GM11168 (cell line): ENCODE data around the gene NOTCH1.

Experiments
- in situ Hi-C: fragments of 300-500 bp; cut with MboI; formaldehyde crosslinking; loops from one replicate; pipeline ENCODE4 v1.12.0; 2022; ENCODE audit warnings: low sequenced_read_pairs; ENCODE audit not compliant: unreplicated experiment

The NOTCH1 gene

DNA sequence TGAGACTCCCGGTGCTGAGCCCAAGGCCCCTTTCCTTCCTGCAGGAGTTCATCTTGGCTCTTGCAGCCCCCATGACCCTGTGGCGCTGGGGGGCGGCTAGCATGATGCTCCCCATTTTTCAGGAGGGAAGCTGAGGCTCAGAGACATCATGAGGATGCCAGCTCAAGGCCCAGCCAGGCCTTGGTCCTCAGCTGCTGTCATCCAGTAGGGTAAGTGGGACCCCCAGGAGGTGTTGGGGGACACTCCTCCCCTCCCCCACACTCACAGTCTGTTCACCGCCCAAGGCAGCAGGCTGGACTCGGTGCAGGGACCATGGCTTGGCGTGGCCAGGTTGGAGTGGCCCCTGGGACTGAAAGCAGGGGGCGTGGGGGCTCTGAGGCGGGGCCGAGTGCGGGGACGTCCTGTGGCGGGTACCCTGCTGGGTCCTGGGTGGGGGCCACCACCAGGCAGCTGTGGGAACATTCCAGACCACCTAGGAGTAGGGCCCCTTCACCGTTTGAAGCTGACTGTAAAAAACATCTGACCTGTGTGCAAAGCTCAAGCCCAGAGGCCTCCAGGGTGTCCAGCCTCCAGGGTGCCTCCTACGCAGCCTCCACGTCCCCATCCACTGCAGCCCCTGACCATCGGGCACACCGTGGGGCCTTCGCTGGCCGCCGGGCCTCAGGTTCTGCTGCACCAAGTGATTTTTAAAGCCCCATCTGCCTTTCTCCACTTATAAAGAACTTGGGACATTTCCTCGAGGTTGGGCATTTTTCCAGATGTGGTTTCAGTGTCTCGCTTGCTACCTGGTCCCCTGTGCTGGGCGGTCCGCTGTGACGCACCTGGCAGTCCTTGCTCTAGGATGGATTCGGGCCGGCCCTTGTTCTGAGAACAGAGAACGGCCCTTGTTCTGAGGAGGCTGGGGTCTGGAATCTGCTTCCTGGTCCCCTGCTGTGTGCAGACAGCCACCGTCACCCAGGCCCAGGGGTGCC, 3.4 kb upstream of the NOTCH1 start:
- in situ Hi-C loops, result no loop called here

DNA sequence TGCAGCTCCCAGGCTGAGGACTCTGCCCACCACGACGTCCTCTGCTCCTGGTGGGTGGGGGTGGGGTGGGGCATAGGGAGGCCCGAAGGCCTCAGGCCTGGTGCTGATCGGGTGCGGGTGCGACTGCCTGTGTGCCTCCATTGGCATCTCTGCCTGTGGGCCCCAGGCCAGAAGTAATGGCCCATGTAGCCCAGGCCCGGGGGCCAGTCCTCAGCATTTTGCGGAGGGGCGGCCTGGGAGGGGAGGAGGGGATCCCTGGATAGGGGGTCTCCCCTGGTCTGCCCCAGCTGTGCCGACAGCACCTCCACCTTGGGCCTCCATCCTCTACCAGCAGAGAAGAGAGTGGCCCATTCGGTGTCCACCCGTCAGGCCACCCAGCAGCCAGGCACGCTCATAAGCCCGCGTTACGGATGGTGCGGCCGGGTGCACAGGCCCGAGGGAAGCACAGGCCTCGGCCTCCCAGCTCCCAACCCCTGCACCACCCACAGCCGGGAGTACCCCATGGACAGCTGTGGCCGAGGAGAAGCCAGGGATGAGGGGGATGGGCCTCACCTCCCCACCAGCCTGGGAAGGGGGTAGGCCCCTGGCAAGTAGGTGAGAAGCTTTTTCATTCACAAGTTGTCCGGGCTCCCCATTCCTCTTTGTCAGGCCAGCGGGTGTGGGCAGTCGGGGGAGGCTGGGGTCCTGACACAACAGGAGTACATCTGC, 1.8 kb upstream of the NOTCH1 start:
- in situ Hi-C loops, result no loop called here

GRCh38 chr9:136546697-136547501, 1.1 kb upstream of the NOTCH1 start:
- in situ Hi-C loops, result no loop called here

DNA sequence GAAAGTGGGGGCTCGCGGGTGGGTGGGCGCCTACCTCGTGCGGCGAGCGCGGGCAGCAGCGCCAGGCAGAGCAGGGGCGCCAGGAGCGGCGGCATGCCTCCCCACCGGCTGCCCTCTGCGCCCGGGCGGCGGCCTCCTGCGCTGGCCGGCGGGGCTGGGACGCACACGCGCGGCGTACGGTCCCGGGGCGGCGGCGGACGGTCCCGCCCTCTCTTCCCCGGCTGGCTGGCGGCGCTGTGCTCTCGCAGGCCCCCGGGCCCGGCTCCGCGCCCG, 220 bp downstream of the NOTCH1 start:
- in situ Hi-C loops, result no loop called here

- in situ Hi-C loops, result no loop called here
Measured at GRCh38 chr9:136544964-136545691, 720 bp downstream of the NOTCH1 start.

GRCh38 chr9:136544548-136544963, 1.3 kb downstream of the NOTCH1 start:
- in situ Hi-C loops, result no loop called here

DNA sequence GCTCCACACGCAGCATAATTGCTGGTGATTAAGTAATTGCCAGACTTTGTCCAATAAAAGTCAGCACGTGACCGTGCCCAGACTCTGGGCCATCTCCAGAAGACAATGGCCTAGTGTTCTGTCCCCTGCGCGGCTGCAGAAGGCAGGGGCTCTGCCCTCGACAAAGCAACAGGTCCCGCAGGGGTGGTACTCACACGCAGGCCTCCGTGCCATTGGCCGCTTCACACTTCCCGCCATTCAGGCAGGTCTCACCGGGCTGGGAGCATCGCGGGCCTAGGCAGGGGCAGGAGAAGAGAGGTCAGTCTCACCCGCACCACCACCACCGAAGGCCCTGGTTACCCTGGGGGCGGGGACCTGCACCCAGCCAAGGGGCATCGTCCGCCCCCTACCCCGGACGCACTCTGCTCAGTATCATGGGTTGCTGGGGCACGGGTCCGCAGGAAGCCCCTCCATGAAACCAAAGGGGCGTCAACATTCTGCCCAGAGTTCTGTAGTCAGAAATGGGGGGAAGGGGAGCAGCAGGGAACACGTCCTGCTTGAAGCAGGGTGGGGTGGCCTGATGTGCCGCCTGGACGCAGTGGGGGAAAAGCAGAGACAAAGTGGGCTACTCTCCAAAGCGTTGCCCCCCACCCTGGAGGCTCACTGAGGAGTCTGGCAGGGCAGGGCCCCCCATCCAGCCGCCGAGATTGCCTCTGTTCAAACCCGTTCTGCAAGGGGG, 1.9 kb downstream of the NOTCH1 start:
- in situ Hi-C loops, result no loop called here

DNA sequence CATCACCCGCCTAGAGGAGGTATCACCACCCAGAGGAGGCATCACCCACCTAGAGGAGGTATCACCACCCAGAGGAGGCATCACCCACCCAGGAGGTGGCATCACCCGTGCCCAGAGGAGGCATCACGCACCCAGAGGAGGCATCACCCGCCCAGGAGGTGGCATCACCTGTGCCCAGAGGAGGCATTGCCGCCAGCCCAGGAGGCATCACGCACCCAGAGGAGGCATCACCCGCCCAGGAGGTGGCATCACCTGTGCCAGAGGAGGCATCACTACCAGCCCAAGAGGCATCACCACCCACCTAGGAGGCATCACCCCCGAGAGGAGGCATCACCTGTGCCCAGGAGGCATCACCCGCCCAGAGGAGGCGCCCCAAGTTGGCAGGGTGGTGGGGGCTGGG, 2.6 kb downstream of the NOTCH1 start:
- in situ Hi-C loops, result no loop called here

DNA sequence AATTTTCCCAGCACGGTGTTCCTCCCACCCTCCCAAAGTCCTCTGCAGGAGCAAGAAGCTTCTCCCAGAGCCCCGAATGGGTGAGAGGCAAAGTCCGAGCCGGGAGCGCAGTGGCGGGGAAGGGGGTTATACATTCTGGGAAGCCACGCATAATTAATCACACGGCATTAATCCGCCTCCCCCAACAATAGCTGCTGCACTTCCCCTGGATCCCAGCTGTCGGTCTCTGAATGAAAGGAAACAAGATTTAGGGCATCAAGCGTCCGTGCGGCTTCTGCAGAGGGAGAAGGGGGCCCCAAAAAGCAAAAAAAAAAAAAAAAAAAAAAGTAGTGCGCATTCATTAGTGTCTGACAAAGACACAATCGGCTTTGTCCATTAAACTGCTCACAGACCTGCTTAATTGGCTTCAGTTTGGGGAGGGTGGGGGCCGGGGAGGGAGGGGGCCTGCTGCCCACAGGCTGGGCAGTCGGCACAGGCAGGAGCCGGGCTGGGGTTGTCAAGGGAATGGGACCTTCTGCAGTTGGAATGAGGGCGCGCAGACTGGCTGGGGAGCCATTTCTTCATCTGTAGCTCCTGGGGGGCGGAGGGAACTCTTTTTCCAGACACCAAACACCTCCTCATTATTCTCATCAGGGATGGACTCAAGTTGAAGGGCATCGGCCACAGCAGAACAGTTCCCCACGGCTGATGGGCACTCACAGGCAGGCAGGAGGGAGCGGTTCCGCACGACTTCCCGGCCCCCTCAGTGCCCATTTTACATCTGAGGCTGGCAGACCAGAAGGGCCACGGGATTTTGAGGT, 3.4 kb downstream of the NOTCH1 start:
- in situ Hi-C loops, result no loop called here

DNA sequence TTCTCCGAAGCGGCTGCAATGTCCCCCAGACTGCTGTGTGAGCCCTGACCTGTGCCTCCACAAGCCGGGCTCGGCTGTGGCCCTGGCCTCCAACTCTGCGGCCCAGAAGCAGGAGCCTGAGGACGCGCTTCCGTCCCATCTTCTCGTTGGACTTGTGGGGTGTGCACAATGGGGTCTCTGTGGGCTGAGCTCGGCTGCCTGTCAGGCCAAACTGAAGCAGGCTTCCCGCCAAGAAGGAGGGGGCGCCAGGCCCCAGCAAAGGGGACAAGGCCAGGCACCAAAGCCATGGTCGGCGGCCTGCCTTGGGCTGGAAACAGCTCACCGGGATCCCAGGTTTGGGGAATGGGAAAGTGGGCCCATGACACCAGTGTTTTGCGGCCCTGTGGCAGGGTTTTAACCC, 4.1 kb downstream of the NOTCH1 start:
- in situ Hi-C loops, result no loop called here

- in situ Hi-C loops, result no loop called here
Measured at GRCh38 chr9:136541179-136541578, 4.7 kb downstream of the NOTCH1 start.

DNA sequence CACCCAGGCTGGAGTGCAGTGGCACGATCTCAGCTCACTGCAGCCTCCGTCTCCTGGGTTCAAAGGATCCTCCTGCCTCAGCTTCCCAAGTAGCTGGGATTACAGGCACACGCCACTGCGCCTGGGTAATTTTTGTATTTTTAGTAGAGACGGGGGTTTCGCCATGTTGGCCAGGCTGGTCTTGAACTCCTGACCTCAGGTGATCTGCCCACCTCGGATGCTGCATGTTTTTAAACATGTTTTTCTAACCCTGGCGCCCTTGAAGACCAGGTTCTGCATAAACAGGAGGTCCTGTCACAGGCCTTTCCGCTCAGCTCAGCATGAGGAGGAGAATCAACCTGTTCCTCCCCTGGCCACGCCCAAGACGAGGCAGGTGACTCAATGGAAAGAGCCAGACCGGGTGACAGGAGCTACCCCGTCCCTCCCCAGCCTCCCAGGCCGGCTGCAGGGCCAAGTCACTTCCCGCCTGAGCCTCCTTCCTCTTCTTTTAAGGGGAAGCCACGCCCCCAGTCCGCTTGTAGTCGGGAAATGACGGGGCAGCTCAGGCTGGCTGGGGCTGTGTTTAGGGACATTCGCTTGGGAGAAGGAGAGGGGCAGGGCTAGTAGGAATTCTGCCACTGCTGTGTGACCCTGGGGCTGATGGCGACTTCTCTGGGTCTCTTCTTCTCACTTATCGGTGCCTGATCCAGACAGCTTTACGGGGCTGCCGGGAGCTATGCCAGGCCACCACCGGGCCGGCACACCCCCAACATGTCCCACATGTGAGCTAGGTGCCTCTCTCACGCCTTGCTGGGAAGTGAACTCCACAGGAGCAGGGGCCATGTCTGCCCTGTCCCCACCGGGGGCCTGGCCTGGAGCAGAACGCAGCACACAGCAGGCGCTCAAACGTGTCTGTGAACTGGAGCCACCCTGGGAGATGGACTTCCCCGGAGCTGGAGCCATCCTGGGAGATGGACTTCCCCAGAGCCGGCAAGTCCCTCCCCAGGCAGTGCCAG, 6.1 kb downstream of the NOTCH1 start:
- in situ Hi-C loops, result no loop called here

- in situ Hi-C loops, result no loop called here
Measured at GRCh38 chr9:136538599-136539426, 7.0 kb downstream of the NOTCH1 start.

DNA sequence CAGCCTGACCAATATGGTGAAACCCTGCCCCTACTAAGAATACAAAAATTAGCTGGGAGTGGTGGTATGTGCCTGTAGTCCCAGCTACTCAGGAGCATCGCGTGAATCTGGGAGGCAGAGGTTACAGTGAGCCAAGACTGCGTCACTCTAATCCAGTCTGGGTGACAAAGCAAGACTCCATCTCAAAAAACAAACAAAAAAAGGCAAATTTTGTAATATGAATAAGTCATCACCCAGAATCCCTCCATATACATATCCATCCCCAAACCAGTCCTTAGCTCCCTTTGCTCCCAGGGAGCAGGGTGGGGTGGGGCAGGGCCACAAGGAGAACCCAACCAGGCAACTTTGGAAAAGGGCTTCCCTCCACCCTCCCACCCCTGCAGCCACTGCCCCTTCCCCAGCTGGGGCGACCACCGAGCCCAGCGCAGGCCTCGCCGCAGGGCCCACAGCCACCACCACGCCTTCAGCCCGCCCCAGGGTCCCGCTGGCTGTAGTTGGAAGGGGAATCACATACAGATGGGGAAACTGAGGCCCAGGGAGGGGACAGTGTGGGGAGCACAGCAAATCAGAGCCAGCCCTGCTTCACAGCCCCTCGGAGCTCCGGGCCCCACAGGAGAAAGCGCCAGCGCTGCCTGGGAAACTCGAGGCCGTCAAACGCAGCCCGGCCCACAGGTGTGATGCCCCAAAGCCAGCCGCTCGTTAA, 7.8 kb downstream of the NOTCH1 start:
- in situ Hi-C loops, result no loop called here

DNA sequence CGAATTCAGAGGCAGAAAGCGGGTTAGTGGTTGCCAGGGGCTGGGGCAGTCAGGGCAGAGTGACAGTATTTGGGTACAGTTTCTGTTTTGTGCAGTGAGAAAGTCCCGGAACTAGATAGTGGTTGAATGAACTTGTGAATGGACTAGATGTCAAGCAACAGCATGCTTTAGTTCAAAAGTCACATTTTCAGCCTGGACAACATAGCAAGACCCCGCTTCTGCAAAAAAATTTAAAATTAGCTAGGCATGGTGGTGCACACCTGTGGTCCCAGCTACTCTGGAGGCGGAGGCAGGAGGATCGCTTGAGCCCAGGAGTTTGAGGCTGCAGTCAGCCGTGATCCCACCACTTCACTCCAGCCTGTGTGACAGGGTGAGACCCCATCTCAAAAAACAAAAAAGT, 8.4 kb downstream of the NOTCH1 start:
- in situ Hi-C loops, result no loop called here

DNA sequence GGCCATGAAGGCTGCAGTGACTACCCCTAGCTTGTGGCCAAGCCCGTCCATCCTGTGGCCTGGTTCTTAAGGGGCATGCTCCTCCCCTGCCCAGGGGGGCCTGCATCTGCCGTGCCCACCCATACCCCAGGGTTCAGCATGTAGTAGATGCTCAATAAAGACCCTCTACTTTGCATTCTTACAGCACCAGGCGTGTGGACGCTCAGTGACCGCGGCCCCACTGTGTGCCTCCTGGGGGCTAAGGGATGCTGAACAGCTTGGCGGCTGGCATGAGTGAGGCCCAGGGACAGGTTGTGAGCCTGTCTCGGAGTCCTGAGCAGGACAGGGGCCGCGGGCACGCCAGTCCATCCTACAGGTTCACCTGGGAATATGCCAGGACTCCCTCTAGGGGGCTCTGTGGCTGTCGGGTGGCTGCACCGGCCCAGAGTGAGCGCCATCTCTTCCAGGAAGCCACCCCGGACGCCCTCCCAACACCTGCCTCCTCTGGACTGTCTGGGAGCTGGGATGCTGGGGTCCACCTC, 9.1 kb downstream of the NOTCH1 start:
- in situ Hi-C loops, result no loop called here
